ENCODE results near the gene COPS7B. TPM values are rescaled to one million over a fixed set of nuclear protein-coding genes. Genes with fewer than 3 reads are reported as not detected.

COPS7B gene
- total RNA-seq, 1 experiment from 2014 or later = 41.3 TPM

DNA sequence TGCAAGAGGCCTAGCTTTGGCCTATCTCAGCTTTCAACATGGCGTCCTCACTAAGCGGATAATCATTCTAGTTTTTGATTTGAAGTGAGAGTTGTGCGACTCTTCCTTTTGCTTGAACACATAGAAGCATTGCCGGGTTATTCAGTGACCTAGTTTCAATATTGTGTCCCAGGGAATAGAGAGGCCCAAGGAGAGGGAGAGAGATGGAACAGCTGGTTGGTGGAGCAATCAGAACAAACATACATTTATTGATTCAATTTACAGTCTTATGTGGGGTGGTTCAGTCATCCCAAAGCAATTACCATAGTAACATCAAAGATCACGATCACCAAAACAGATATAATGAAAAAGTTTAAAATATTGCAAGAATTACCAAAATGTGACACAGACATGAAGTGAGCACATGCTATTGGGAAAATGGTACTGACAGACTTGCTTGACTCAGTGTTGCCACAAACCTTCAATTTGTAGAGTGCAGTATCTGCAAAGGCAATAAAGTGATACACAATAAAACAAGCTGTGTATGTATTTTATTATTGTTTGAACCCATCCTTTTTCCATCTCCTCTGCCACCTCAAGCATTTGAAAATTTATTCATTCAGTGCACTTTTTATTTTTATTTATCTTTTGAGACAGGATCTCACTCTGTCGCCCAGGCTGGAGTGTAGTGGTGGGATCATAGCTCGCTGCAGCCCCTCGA is 30.2 kb downstream of the COPS7B start:
- DNase-seq (ENCODE audit: low read depth, low spot score) (no peak), ATAC-seq (no peak)
- Histone ChIP-seq H3K27me3 (ENCODE audit: control insufficient read depth, insufficient read depth, low read length) (no peaks in the 10 kb centered on the region), H3K4me3 (ENCODE audit: low read depth in 2 of 2, low read length in 2 of 2) (no peak overlapping the region), H3K36me3 (ENCODE audit: control insufficient read depth, insufficient read depth, low read length) (no peaks in the 10 kb centered on the region), H3K4me1 (ENCODE audit: control insufficient read depth, insufficient read depth, low read length) (no peaks in the 10 kb centered on the region), H3K27ac (ENCODE audit: low read length) (no peak overlapping the region), H3K9me3 (ENCODE audit: control insufficient read depth, insufficient read depth, low read depth, low read length) (no peaks in the 10 kb centered on the region)
- no TSS peak for BruUV-seq (replicated peaks)
- in situ Hi-C loops (cut with HindIII; ENCODE audit: low pct_unique_long_range_greater_than_20kb, low sequenced_read_pairs) = no loop called here
- ChIA-PET CTCF (no interaction called here), POLR2A (no interaction called here)
- intact Hi-C loops (cut with micrococcal nuclease; ENCODE audit: unreplicated experiment) = no loop called here
- TF ChIP-seq POLR2AphosphoS5 (IDR thresholded peaks at IDR 0.05; ENCODE audit: low read depth, low read length) (no peak), REST (IDR thresholded peaks at IDR 0.05; ENCODE audit: insufficient read depth in 1 of 2, low read depth in 2 of 2, low read length in 1 of 2) (no peak), TCF7L2 (IDR thresholded peaks at IDR 0.05; ENCODE audit: low read depth, low read length) (no peak), SIN3A (IDR thresholded peaks at IDR 0.05; ENCODE audit: borderline replicate concordance, insufficient read depth, low read depth, low read length) (no peak)
- TF ChIP-seq, protein P1, sequence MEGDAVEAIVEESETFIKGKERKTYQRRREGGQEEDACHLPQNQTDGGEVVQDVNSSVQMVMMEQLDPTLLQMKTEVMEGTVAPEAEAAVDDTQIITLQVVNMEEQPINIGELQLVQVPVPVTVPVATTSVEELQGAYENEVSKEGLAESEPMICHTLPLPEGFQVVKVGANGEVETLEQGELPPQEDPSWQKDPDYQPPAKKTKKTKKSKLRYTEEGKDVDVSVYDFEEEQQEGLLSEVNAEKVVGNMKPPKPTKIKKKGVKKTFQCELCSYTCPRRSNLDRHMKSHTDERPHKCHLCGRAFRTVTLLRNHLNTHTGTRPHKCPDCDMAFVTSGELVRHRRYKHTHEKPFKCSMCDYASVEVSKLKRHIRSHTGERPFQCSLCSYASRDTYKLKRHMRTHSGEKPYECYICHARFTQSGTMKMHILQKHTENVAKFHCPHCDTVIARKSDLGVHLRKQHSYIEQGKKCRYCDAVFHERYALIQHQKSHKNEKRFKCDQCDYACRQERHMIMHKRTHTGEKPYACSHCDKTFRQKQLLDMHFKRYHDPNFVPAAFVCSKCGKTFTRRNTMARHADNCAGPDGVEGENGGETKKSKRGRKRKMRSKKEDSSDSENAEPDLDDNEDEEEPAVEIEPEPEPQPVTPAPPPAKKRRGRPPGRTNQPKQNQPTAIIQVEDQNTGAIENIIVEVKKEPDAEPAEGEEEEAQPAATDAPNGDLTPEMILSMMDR (IDR thresholded peaks at IDR 0.05) = no peak

DNA sequence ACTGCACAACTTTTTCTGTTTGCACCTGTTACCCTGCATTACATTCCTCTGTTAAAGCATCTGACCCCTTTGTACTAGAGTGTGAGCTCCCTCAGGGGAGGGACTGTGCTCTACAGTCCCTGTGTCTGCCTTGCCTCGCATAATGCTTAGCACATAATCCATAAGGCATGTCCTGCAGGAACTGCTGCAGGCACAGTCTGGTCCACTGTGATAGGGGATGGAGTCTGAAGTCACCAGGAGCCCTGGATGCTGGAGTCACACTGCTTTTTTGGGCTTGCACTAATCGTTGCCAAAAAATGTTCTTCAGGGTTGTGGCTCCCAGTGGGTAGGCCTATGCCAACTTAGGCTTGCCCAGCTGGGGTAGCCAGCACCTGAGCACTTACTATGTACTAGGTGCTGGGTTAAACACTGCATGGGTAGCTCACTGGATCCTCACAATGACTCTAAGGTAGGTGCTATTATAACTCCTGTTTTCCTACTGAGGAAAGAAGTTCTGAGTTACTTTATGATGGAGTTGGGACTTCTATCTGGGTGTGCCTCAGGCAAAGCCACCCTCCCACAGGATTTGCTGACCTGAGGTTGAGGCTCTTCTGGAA is 33.3 kb downstream of the COPS7B start:
- intact Hi-C loops (cut with micrococcal nuclease; ENCODE audit: unreplicated experiment) (no loop called here), in situ Hi-C loops (cut with HindIII; ENCODE audit: low pct_unique_long_range_greater_than_20kb, low sequenced_read_pairs) (no loop called here)
- DNase-seq (ENCODE audit: low read depth, low spot score) = no peak
- H3K4me1 ChIP-seq (ENCODE audit: control insufficient read depth, insufficient read depth, low read length) = no peaks in the 10 kb centered on the region
- TF ChIP-seq, protein P1 (IDR thresholded peaks at IDR 0.05) = no peak
- TF ChIP-seq SIN3A (IDR thresholded peaks at IDR 0.05; ENCODE audit: borderline replicate concordance, insufficient read depth, low read depth, low read length) (no peak), TCF7L2 (IDR thresholded peaks at IDR 0.05; ENCODE audit: low read depth, low read length) (no peak), POLR2AphosphoS5 (IDR thresholded peaks at IDR 0.05; ENCODE audit: low read depth, low read length) (no peak), REST (IDR thresholded peaks at IDR 0.05; ENCODE audit: insufficient read depth in 1 of 2, low read depth in 2 of 2, low read length in 1 of 2) (no peak)
- ChIA-PET CTCF (no interaction called here), POLR2A (no interaction called here)
- no peaks in the 10 kb centered on the region for H3K27me3 ChIP-seq (ENCODE audit: control insufficient read depth, insufficient read depth, low read length)
- no peak overlapping the region for H3K4me3 ChIP-seq (ENCODE audit: low read depth in 2 of 2, low read length in 2 of 2)
- no peaks in the 10 kb centered on the region for H3K9me3 ChIP-seq (ENCODE audit: control insufficient read depth, insufficient read depth, low read depth, low read length)
- H3K36me3 ChIP-seq (ENCODE audit: control insufficient read depth, insufficient read depth, low read length) = no peaks in the 10 kb centered on the region
- no TSS peak for BruUV-seq (replicated peaks)
- no peak overlapping the region for H3K27ac ChIP-seq (ENCODE audit: low read length)
- ATAC-seq = peak; percentile 51; the same call in 1 of the 2 replicates

All from Panc1 (cell line).